ENCODE data around the gene ERFL.

DNA sequence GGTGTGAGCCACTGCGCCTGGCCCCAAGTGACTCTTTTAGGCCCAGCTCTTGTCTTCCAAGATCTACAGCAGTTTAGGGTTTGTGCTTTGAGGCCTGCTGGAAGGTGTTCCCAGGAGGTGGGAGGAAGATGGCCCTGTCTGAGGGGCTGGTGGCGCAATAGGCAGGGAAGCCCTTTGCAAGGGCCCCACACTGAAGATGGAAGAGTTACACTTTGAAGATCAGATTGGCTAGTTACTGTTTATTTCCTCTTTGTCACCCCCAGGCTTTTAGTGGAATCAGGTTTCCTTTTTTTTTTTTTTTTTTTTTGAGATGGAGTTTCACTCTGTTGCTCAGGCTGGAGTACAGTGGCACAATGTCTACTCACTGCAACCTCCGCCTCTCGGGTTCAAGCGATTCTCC lies 32.7 kb upstream of the ERFL start:
- TF ChIP-seq, protein P1, sequence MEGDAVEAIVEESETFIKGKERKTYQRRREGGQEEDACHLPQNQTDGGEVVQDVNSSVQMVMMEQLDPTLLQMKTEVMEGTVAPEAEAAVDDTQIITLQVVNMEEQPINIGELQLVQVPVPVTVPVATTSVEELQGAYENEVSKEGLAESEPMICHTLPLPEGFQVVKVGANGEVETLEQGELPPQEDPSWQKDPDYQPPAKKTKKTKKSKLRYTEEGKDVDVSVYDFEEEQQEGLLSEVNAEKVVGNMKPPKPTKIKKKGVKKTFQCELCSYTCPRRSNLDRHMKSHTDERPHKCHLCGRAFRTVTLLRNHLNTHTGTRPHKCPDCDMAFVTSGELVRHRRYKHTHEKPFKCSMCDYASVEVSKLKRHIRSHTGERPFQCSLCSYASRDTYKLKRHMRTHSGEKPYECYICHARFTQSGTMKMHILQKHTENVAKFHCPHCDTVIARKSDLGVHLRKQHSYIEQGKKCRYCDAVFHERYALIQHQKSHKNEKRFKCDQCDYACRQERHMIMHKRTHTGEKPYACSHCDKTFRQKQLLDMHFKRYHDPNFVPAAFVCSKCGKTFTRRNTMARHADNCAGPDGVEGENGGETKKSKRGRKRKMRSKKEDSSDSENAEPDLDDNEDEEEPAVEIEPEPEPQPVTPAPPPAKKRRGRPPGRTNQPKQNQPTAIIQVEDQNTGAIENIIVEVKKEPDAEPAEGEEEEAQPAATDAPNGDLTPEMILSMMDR (IDR thresholded peaks at IDR 0.05; ENCODE audit: low read depth, low read length), result no peak
- TF ChIP-seq EZH2phosphoT487 (IDR thresholded peaks at IDR 0.05; ENCODE audit: low read depth), result no peak

Data from OCI-LY3 (cell line).